NAMALWA (cell line): ENCODE data around the gene USP12.

Experiments
- DNase-seq: peaks from one replicate; pipeline ENCODE4 v3.0.0-alpha.2; 2015; ENCODE audit warnings: low spot score

USP12 gene

DNA sequence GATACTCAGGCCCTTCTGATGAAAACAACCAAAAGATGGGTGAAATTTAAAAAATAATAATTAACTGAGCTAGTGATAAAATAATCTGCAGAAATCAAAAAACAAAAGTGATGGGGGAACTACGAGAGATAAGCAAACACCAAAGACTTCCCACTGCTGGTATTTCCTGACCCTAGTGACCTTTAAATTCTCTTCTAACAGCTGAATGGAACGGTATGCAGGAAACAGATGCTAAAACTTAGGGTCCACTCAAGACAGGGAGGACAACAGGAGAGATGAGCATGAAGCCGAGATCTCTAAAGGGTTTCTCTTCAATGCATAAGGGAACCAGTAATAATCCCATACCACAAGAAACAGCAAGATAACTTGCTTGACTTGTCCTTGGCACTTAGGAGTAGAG, 50.8 kb downstream of the USP12 start:
- DNase-seq: no peak

DNA sequence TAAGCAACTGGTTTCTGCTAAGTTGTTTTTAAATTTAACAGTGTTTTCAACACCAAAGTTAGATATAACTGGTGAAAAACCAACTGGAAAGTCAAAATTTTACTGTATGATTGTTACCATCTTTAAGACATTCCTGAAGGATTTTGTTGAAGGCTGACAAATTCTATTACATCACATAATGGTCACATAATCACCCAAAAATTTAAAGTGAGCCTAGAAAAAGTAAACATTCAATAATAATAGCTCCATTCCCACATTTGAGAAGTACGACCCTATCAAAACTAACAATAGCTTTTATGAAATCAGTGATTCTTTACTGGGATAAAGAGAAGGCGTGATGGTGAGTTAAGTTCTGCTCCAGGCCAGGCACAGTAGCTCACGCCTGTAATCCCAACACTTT, 51.6 kb downstream of the USP12 start:
- no peak for DNase-seq

DNA sequence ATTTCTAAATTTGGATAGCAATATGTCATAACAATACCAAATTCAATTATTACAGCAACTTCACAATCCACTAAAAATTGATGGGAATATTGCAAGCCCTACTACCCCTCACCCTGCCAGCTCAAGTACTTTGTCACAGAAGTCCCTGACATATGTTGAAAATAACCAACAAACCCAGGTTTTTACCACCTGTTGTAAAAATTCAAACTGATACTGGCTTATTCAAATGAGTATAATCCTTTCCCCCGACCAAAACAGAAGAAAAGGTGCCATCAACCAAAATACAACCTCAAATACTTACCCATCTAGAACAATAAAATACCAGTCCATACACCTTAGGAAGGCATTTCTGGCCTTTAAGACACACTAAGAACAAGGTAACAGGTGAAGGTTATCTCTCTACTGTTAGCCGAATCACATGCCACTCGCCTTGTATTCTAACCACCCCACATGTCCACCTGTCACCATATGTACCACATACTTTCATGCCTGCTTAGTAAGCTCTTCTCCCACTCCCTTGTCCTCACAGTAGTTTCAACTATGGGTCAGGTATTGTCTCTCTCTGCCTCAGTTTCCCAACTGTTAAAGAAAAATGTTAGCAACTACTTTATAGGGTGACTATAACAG, 53.1 kb downstream of the USP12 start:
- DNase-seq: no peak

- no peak for DNase-seq
Measured at GRCh38 chr13:27117952-27118351, 53.7 kb downstream of the USP12 start.

DNA sequence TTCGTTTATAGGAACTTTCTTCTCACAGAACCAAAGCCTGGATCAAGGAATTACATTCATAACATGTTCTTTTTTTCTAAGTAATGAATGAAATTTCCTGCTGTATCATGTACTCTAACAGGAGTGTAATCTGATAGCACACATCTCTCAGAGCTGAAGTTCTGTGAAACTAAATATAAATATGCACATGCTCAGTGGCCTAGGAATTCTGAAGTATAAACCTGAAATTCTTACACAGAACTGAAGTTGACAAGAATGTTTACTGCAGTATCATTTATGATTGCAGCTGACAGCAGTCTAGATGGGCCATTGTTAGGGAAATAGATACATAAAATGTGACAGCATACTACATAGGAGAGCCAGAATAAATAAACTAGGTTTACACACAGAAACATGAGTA, 54.5 kb downstream of the USP12 start:
- DNase-seq: no peak

DNA sequence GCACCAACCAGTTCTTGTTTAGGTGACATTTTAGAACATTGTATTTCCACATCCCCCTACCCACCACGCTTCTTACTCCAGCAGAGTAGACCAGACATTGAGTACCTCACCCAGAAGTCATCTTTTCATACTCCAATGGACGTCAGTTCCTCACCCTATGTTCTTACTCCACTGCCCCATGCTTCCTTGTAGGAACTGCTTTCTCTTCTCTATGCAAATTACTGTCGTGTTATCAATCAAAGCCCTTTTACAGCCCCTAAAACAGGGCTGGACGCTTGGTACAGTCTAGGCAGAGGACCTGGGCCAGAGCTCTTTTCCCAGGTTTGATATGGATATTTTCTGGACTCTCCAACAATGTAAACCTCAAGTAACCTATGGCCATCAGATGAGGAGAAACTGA, 58.2 kb downstream of the USP12 start:
- no peak for DNase-seq

DNA sequence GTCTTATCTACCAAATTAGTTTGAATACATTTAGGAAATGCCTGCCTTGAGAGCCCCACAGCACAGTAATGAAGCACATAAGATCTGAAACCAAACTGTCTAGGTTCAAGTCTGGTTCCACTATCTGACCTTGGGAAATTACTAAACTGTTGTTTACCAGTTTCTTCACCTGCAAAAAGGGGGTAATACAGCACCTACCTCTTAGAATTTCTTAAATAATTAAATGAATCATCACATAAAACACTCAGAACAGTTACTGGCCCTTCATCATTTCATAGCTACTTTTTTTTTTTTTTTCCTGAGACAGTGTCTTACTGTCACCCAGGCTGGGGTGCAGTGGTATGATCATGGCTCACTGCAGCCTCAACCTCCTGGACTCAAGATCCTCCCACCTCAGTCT, 59.6 kb downstream of the USP12 start:
- DNase-seq: no peak

DNA sequence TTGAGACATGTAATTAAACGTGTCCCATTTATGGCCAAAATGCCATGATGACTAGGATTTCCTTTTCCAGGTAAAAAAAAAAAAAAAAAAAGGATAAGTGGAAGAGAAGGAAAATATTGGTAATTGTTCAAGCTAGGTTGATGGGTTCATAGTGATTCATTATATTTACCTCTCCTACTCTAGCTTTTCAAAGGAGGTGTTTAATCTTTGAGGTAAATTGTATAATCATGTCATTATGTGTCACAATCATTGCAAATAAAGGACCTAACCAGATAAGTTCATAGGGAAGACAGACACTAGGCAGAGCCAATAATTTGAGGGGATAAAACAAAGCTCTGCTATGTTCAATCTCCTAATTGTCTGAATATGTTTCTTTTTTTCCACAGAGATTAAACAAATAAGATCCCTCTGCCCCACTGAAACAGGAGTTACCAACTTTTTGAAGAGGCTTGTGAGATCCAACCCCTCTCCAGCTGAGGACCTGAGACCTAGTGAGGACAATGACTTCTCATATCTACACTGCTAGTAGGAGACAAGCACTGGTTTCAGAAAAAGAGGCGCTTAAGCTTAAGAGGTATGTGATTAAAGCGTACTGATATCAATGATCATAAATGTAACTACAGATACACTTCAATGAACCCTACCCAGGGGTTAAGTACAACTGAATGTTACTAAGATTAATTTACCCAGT, 61.4 kb downstream of the USP12 start:
- DNase-seq: no peak

DNA sequence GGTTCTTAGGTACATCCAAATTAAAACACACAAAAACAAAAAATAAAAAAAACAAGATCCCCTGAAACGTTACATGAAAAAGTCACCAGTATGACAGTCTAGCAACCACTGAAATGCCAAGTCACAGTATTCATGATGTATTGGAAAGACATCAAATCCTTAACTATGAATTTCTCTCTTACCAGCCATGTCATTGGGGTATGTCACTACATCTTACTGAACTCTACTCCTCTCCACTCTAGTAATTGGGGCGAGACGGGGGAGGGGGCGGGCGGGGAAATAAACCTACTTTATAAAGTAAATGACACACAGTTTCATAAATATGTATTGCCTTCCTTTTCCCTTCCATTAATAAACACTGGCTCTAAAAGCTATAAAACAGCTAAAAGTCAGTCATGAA, 65.5 kb downstream of the USP12 start:
- no peak for DNase-seq

GRCh38 chr13:27104606-27105005, 67.0 kb downstream of the USP12 start:
- DNase-seq: no peak

DNA sequence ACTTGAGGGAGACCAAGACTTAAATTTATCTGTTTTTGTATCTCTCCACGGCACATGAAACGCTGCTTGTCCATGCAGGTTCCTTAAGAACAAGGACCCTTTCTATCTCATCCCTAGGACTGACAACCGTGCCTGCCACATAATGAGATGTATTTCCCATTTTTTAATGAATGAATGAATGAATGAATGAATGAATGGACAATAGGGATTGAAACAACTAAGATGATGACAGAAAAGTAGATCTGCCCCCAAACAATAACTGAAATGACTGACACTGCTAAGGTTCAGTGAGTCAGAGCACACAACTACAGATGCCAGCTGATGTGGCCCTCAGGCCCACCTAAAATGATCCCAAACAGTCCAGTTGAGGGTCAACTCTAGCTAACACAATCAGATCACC, 69.8 kb downstream of the USP12 start:
- DNase-seq: no peak

- no peak for DNase-seq
Measured at GRCh38 chr13:27101289-27101688, 70.3 kb downstream of the USP12 start.

- no peak for DNase-seq
Measured at GRCh38 chr13:27097691-27098090, 73.9 kb downstream of the USP12 start.

DNA sequence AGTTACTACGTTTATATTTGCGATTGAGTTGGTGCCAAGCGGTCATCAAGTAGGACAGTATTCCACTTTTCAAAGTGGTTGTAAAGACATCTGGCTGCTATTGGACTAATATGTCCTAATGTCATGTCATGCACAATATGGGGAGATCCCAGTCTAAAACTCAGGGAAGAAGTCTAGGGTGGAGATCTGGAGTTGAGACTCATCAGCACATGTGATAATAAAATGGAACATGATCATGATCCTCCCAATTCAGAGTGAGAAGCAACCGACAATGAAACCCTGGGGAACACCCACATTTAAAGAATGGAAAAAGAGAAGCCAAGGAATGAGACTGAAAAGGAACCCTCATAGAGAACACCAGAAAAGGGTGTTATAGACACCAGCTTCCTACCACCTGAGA, 80.2 kb downstream of the USP12 start:
- no peak for DNase-seq

DNA sequence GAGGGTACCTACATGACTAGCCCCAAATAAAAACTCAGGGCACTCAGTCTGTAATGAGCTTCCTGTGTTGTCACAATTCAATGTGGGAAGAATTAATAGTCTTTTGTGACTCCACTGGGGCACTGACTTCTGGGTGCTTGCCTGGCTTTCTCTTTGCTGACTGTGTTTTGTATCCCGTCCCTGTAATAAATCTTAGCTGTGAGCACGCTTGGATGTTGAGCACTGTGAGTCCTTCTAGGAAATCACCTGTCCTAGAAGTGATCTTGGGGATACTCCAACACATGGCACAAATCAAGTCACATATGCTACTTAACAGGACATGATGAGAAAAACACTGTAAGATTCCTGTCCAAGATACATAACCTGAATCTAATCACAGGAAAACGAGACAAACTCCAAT, 83.0 kb downstream of the USP12 start:
- no peak for DNase-seq

DNA sequence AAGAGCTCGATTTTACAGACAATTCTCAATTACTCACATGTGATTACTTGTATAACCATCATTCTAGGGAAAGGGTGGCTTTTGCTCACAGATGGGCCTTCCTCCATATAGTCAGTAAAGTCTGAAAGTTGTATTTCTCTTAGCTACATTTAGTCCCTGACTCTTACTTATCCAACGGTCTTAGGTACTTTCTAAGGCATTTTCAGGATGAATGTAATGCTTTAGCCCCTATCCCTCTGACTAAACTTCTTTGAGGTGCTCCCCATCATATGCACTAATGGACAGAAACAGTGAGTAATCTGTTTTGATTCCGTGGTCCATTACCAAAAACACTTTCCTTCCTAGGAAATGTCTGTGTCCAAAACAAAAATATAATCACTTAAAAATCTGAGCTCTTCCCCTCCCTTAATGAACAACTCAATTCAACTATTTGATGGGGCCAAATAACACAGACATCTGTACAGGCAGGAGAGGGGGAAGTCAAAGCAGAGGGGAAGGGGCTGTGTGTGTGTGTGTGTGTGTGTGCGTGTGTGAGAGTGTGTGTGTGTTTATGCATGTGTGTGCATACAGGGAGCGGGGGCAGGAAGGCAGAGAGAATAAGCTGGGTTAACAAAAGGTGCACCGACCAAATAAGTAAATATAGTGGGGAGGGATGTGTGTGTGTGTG, 84.9 kb downstream of the USP12 start:
- DNase-seq: no peak

DNA sequence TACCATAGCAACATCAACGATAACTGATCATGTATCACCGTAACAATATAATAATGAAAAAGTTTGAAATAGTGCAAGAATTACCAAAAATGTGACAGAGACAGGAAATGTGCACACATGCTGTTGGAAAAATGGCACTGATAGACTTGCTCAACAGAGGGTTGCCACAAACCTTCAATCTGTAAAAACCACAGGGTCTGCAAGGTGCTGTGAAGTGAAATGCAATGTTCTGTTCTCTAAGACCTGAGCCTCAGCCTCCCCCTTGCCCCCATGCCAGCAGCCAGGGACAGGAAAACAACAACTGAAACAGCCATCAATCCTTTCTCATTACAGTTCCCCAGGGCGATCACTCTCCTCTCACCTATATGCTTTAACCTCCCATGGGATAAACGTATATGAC, 88.4 kb downstream of the USP12 start:
- no peak for DNase-seq

- DNase-seq: no peak
Measured at GRCh38 chr13:27081893-27082679, 89.5 kb downstream of the USP12 start.

DNA sequence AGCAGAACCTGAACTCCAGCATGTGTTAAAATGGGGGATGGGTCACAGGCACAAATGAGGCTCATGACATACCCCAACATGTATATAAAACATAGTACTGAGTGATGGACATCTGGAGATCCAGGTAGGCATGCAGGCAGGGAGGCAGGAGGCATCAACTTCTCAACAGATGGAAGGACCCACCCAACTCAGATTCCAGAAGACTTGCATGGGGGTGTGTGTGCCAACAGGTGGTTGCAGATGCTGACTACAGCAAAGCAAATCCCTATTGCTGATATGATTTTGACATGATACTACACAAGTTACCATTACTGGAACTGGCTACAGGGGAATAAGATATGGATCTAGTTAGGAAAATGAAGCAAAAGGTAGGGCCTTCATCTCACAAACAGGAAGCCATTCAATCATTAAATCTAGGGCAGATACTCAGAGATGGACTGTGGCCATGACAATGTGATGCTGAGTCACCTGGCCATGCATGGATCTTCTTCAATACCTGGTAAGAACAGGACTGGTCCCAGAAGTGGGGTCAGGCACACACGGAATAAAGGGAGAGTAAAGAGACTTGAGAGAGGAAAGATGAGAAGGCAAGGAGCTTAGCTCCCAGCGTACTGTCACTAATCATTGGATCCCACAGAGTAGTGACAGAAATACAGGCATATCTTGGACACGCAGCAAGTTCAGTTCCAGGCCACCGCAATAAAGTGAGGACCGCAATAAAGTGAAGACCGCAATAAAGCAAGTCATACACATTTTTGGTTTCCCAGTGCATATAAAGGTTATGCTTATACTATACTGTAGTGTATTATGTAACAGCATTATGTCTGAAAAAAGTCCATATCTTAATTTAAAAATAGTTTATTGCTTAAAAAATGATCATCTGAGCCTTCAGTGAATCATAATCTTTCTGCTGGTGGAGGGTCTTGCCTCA, 91.3 kb downstream of the USP12 start:
- DNase-seq: no peak

DNA sequence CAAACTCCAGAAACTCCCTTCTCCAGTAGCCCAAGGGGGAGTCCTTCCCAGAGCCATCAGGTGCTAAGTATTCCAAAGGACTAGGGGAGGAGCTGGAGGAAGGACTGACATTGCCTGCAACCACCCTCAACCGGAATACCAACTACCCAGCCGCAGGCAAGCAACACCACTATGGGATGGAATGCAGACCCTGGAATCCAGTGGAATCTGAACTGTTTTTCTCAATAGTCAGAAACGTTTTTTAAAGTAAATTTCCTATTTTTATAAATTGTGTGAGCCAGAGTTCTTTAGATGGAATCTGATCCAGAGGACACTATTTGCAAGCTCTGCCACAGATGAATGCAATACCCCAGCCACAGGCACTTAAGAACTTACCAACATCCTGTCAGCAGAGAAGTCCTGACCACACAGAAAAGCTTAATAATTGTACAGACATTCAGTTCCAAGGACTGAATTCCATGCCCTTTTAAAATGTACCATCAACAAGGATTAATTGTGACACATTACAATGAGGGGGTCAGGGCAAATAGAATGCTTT, 92.1 kb downstream of the USP12 start:
- no peak for DNase-seq

- no peak for DNase-seq
Measured at GRCh38 chr13:27077451-27077850, 94.2 kb downstream of the USP12 start.
